GM21367 (cell line): ENCODE measurements around the gene HOMER2.
A peak's percentile ranks its signal among the peaks of the same experiment; 100 is the strongest.
"Not testable (repeated sequence)": the region's sequence is repeated elsewhere in the genome, so short reads cannot be mapped to it uniquely, and the experiment has no call there.

Experiments
- ATAC-seq: cut with Tn5 transposase; IDR thresholded peaks from one replicate; pipeline ENCODE4 v1.9.1; 2021; ENCODE audit not compliant: unreplicated experiment

Gene HOMER2

DNA sequence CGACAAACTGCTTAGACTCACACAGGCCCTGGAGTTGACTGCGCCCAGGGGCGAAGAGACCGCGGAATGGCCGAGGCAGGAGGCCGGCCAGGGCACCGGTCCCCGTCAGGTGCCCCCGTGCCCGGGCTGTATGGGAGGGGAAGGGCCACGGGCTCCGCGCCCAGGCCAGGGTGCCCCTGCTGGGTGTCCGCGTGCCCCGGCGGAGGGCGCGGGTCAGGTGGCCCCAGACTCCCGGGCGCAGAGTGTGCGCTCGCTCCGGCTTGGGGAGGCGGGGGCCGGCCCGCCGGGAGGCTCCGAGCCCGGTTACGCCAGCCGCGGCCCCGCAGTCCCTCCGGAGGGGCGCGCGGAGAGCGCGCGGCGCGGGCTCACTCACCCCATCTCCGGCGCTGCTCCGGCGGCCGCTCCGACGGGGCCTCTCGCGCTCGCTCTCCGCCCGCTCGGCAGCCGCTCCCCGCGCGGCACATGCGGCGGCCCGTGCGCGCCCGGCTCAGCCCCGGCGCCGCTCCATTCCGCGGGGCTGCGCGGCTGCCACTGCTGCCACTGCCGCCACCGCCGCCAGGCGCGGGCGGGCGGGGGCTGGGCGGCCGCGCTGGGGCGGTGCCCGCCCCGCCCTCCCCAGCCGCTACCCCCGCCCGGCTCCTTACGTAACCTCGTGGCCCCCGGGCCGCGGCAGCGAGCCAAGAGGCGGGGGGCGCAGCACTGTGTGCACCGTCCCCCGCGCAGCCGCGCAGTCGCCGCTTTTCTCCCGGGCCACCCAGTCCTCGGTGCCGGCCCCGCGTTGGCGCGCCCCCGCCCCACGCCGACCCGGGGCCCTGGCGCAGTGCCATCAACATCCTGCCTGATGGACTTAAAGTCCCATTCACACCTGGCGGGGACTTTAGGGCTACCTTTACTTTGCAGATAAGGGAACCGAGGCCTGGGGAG lies at the start of gene HOMER2:
TSS of gene HOMER2 (minus strand) at position 563 of the 924 bp plus-strand sequence. CDS start at position 378, 185 bp downstream.
- no peak for ATAC-seq

DNA sequence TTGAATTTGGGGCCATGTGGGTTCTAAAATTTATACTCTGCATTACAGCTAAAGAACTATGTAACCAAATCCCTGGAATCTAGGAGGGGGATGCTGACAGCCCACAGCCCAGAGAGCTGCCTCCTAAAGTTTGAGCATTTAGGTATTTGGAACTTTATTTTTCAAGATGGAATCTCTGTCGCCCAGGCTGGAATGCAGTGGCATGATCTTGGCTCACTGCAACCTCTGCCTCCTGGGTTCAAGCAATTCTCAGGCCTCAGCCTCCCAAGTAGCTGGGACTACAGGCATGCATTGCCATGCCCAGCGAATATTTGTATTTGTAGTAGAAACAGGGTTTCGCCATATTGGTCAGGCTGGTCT lies 48.1 kb upstream of the HOMER2 start:
- ATAC-seq: not testable (repeated sequence)

DNA sequence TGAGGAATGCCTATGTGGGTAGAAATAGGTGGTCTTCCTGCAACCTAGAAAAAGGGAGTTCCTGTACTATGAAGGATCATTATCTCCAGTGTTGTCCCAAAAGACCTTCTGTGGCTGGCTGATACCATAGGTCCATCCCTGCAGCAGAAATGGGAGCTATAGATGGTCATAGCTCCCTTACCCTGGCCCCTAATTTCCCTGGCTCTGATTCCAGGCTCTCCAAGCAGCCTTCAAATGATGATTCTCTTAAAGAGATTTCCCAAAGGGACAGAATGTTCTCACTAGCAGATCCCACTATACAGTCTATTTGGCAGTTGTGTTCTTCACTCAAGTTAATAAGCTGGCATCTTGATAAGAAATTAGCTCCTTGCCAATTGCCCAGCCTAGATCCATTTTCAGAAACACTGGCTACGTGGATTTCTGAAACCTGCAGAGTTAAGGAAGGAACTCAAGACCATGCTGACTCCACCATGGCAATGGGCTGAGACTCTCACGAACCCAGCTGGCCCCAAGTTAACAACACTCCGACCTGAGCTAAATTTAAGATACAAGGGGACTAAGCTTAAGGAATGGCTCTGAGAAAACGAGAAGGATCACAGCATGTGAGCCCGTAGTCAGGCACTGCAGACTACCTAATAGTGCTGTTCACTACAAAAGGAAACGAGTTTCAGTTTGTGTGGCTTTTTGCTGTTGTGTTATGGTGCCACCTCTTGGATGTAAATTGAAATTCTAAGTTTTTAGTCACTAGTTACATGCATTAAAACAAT lies 47.6 kb upstream of the HOMER2 start:
- peak; percentile 68 for ATAC-seq

DNA sequence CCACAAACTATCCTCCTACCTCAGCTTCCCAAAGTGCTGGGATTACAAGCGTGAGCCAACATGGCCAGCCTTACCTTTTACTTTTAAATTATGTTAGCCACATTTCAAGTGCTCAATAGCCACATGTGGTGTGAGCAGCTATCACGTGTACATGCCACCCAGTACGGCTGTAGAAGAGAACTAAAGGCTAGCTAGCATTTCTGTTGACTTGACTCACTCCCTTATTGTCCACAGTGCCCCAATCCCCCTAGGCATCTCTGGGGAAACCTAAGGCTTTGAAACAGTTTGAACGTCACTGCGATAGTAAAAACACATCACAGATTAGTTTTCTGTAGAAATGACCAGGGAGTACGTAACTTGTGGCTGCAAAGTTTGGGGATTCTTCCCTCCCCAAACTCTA lies 46.9 kb upstream of the HOMER2 start:
- no peak for ATAC-seq

DNA sequence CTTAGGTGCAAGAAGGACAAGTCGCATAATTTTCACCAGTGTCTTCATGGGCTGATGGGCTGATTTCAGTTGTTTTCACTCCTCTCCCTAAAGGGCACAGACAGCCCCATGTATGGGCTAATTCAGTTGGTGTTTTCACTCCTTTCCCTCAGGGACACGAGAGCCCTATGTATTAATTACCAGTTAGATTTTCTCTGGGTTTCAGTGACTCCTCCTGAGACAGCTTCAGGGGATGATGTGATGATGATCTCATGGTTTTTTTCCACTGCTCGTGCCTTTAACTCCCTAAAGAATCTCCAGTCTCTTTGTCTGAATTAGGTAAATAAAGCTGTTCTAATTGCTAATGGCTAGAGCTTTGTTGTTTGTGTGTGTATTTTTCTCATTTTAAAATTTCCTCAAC lies 43.4 kb upstream of the HOMER2 start:
- ATAC-seq: no peak

DNA sequence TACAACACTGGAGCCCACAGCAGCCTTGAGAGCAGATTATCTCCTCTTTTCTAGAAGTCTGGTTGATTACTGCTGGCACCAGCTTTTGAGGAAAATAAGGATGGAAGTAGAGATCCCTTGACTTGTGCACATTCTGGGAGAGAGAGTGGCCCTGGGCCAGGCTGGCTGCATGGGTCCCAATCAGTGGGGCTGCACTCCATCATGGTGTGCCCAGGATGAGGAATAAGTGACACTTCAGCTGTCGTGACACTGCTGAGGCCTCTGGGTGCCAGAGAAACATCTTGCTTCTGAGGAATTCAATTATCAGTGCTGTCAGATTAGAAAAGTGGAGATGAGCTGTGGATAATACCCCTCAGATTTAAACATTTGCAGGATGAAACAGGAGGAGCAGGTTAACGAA lies 42.6 kb upstream of the HOMER2 start:
- ATAC-seq: no peak

DNA sequence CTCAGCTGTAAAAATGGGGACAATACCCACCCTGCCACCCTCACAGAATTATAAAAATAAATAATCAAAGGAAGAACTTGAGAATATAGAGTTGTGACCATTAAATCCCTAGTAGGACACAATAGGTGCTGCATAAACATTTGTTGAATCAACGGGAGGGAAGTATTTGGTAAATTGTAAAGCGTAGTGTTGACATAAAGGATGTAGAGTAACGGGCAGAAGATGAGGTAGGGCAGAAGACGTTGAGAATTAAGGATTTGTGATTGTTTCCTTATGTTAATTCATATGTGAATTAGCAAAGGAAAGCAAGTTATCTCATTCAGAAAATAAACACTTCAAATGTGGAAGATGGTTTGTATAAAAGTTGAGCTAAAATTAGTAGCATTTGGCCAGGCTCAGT lies 40.6 kb upstream of the HOMER2 start:
- no peak for ATAC-seq

DNA sequence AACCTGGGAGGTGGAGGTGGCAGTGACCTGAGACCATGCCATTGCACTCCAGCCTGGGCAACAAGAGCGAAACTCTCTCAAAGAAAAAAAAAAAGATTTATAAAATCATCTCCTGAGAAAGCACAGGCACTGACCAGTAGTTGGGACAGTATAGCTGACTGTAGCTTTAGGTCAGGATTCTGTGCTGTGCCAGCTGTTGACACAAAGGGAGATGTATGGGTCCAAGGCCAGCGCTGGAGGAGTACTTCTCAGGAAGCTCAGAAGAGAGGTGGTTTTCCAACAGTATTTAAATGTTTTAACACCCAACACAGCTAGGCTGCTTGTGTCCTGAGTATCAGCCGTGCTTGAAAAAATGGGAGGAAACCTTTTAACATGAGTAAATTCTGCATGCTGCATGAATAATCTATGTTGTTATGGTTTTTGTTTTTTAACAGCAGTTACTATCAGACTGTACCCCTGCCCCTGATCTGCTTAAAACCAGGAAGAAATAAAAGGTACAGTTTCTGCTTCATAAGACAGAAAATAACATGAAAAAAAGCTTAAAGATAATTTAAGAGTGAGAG lies 40.0 kb upstream of the HOMER2 start:
- ATAC-seq: no peak

DNA sequence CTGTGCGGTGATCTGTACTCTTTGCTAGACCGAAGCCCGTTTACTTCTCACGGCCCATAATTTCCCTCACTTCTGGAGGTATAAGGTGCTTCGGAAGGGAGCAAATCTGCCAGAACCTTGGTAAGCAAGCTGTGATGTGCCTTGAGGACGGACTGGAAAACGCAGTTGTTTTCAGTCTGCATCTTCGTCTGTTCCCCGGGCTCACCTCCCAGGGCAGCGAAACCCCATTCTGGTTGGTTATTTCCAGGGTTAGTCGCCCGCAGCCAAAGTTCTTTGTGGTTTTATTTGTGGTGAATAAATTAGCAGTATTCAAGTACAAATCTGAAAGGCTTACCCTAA lies 33.9 kb upstream of the HOMER2 start:
- ATAC-seq: peak; percentile 3

DNA sequence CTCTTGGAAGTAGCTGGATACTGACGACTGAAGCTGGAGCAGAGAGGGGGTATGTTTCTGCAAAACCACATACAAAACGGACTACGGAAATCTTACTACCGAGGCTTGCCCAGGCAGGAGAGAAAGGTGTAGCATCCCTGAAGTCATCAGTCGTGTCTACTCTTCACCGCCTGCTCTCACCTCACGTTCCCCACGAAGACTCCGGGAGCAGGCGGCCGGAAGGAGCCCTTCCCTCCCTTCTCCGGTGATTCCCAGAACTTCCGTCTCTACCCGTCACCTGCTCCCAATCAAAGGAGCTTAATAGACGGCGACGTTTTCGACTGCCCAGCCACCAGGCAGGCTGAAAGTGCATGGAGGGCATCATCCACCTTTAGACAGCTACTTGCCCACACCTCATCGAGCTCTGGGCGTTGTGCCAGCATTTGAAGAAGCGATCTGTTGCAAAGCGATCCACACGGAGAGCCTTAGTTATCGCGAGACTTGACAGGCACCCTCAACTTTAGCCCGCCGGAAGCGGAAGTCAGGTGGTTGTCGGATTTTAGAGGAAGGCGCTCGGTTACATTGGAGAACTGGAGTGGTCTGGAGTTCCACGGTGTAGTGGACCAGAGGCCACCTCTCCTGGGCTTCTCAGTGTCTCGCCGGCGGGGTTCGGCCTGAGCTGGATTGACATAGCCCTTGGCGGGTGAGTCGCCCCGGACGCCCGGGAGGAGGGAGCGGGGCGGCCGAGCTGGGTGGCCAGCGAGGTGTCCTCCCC lies 33.3 kb upstream of the HOMER2 start, which contains the start of gene RAMAC:
TSS of gene RAMAC (plus strand) at position 523 of the 754 bp plus-strand sequence. CDS start 2,809 bp downstream, outside the sequence.
- ATAC-seq: peak; percentile 92

DNA sequence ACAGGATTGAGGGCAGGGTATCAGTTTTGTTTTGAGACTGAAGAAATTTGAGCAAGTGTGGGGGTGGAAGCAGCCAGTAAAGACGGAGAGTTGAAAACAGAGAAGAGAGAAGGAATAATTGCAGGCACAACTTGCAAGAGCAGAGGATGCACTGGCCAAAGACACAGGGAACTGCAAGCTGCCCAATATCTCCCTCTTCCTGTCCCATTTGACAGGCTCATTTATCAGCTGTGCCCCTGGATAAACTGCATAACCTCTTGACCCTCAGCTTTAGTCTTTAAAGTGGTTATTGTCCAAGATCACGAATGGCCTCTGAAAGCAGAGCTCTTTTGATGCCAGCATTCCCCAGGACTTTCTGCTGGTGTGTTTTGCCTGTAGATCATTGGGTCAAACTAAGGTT lies 28.5 kb upstream of the HOMER2 start:
- ATAC-seq: no peak

DNA sequence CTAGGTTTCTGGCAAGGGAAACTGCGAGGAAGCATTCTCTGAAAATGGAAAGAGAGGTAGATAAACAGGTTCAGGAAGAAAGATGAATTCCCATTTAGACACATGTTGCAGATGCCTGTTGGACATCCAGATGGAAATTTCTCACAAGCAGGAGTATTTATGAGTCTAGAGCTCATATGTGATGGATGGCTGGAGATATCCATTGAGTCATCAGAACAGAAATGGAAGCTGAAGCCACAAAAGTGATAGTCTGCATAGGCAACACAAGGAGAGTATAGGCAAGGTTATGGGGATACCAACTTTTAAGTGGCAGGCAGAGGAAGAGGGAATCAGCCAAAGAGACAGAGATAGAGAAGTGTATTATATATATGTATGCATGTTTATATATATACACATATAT lies 27.2 kb upstream of the HOMER2 start:
- no peak for ATAC-seq

DNA sequence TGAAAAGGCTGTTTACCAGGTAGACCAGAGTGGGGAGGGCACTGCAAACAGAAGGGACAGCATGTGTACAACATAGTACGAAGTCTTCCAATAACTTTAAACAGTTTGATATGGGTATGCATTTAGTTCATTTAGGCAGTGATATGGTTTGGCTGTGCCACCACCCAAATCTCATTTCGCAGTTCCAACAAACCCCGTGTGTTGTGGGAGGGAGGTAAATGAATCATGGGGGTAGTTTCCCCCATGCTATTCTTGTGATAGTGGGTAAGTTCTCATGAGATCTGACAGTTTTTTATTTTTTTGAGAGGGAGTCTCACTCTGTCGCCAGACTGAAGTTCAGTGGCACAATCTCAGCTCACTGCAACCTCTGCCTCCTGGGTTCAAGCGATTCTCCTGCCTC lies 25.9 kb upstream of the HOMER2 start:
- no peak for ATAC-seq

DNA sequence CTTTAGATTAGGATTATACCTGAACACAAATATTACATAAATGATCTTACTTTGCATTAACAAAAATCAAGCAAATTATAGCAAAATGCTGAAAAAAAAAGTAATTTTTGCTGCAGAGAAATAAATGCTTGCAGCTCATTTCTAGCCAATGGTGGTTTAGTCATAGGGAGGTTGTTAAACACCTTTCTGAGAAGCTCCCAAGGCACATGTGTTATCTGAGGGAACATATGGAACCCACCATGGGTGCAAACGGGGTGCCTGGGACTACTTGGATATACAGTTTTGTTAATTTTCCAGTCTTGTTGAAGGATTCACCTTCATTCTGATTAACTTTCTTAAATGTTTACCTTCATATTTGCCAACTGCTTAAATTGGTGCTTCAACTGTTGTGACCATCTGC lies 24.6 kb upstream of the HOMER2 start:
- no peak for ATAC-seq

DNA sequence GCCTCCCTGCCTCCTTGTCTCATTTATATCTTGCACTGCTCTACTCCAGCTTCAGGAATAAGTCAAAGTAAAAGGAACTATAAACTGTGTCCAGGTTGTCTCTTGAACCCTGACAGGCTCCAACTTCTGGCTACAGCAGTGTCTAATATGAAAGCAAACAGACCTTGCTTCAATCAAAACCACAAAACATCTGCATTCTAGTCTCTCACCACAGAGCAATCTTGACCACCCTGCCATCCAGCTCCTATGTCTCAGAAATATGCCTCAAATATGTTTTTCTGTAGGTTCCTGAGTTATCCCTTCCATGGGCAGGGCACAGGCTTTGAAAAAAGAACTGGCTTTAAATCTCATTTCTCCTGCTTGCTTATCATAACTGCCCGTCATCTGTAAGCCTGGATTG lies 20.5 kb upstream of the HOMER2 start:
- ATAC-seq: no peak

DNA sequence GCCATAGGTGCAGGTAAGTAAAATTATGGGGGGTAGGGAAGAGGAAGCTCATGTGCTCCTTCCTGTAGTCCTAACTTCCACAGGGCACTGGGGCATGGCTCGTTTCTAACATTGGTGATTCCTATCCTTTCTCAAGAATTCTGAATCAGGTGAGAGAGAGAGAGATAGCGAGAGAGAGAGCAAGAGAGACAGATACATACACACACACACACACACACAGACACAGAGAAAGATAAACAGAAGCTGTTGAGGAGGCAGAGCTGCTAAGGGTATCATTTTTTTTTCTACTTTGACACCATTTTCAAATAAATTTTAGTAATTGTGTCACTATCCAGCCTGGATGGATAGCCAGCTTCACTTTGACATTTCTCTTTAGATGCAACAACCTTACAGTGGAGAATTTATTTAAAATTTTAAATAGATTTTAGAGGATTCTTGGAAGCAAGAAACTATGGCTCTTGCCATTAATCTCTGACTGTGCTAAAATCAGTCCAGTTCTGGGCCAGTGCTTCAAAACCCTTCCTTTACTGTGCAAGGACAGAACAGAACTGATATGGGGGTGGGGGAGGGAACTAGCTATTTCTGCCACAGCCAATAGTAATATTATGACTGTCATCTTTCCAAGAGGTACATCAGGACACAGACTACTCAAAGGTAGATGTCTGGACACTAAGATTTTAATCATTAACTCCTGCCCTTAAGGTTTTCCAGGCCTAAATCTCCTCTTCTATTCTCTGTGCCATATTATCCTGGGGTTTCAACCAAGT lies 18.9 kb upstream of the HOMER2 start:
- no peak for ATAC-seq

DNA sequence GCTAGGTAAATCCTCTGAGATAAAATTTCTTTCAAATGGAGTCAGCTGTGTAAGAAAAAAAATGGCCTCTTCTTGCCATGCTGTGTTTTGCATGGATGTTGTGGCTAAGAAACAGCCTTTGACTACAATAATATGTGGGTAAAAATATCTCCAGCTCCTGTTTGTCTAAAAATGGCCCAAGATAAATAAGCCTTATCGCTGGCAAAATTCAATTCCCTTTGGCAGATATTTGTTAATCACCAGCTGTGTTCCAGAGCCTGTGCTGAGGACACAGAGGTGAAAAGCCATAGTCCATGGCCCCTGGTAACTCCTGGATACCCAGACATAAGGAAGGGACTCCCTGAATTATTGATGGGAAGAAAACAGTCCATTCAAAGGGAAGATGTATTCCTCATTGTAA lies 18.2 kb upstream of the HOMER2 start:
- no peak for ATAC-seq

DNA sequence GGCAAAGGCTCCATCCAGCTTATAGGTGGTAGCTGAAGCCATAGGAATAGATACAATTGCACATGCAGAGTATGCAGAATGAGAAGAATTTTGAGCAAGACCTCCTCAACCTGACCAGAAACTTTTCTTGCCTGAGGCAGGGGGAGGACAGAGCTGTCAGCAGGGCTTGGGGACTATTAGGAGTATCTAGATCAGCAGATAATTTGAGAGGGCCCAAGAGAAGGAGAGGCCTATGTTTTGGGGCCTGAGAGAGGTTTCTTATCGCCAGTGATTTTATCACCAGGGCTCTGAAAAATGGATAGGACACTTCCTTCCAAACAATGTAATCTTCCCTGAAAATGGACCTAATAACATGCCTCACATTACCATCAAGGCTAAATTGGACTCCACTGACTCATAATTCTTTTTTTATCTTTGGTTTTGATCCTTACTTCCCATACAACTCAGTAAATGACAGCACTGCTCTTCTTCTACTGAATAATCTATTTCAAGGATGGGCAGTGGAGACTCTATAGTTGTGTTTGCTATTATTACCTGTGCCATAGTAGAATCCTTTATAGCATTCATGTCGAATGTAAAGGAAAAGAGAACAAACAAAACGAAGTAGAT lies 17.7 kb upstream of the HOMER2 start:
- no peak for ATAC-seq

DNA sequence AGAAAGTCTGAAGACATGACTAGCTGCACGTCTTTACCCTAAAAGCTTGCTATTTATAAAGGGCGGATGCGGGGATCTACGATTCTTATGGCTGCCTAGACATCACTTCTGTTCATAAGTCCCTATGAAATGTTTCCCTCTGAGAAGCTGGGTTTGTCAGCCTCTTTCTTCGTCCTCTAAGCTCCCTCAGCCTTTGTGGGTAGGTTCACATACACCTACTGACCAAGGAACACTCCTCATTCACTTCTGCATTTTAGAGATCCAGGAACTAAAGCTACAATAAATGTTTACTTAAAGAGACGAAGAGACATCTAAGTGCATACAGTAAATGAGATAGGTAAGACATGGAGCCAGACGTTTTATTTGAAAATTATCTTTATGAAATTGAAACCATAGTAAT lies 16.8 kb upstream of the HOMER2 start:
- no peak for ATAC-seq

DNA sequence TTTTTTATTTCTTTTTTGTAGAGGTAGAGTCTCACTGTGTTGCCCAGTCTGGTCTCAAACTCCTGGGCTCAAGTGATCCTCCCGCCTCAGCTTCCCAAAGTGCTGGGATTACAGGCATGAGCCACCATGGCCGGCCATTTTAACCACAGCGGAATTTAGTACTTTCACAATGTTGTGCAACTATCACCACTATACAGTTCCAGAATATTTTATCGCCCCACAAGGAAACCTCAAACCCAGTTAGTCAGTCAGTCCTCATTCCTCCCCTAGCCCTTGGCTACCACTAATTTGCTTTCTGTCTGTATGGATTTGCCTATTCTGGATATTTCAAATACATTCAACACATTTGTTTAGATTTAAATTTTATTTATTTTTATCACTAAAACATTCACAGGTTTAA lies 15.5 kb upstream of the HOMER2 start:
- ATAC-seq: no peak
